GM23338 (cell line): ENCODE results near the gene GLS. TPM values are rescaled to one million over a fixed set of nuclear protein-coding genes. Genes with fewer than 3 reads are reported as not detected.
A peak's percentile ranks its signal among the peaks of the same experiment; 100 is the strongest.

Experiments used
- ATAC-seq: fragments of 200-7000 bp; cut with Tn5 transposase; 3 replicates; pipeline ENCODE4 v1.9.1; 2020
- DNase-seq: peaks from one replicate; pipeline ENCODE4 v3.0.0-alpha.2; 2015; ENCODE audit warnings: low spot score
- H2AFZ ChIP-seq: fragments of 200-600 bp; sonication (generic); 2 replicates; pipeline ENCODE4 v1.8.0; 2016; ENCODE audit warnings: antibody characterized with exemption, mild to moderate bottlenecking, moderate library complexity
- H3F3A ChIP-seq: fragments of 200-600 bp; sonication (generic); replicated peaks from 2 replicates; pipeline ENCODE4 v1.8.0; 2017; ENCODE audit warnings: antibody characterized with exemption, mixed run types, low read depth
- H3K27ac ChIP-seq: fragments of 200-600 bp; sonication (generic); 2 replicates; pipeline ENCODE4 v1.6.1; 2016; ENCODE audit warnings: low read depth
- H3K27me3 ChIP-seq: fragments of 200-600 bp; sonication (generic); 2 replicates; pipeline ENCODE4 v1.8.0; 2016; ENCODE audit warnings: mild to moderate bottlenecking, mixed run types, moderate library complexity; ENCODE audit not compliant: insufficient read depth
- H3K36me3 ChIP-seq: fragments of 200-600 bp; sonication (generic); 2 replicates; pipeline ENCODE4 v1.8.0; 2016; ENCODE audit warnings: mild to moderate bottlenecking; ENCODE audit not compliant: insufficient read depth
- H3K4me1 ChIP-seq: fragments of 200-600 bp; sonication (generic); 2 replicates; pipeline ENCODE4 v1.8.0; 2016; ENCODE audit warnings: mild to moderate bottlenecking, moderate library complexity; ENCODE audit not compliant: insufficient read depth
- H3K4me2 ChIP-seq: fragments of 200-600 bp; sonication (generic); 2 replicates; pipeline ENCODE4 v1.7.1; 2017; ENCODE audit warnings: mixed run types
- H3K4me3 ChIP-seq: fragments of 200-600 bp; sonication (generic); 2 replicates; pipeline ENCODE4 v1.6.1; 2016; ENCODE audit warnings: mixed run types
- H3K79me2 ChIP-seq: fragments of 200-600 bp; sonication (generic); replicated peaks from 2 replicates; pipeline ENCODE4 v1.8.0; 2017; ENCODE audit warnings: mild to moderate bottlenecking; ENCODE audit not compliant: insufficient read depth
- H3K9me2 ChIP-seq: fragments of 200-600 bp; sonication (generic); 2 replicates; pipeline ENCODE4 v1.8.0; 2017; ENCODE audit not compliant: insufficient read depth
- H4K20me1 ChIP-seq: fragments of 200-600 bp; sonication (generic); replicated peaks from 2 replicates; pipeline ENCODE4 v1.8.0; 2017; ENCODE audit warnings: mild to moderate bottlenecking; ENCODE audit not compliant: insufficient read depth
- H3K27ac Mint-ChIP-seq: 2 replicates; pipeline ENCODE4 v1.8.0; 2020; ENCODE audit warnings: inconsistent platforms, mild to moderate bottlenecking, moderate library complexity, mixed read lengths
- H3K27me3 Mint-ChIP-seq: 3 replicates; pipeline ENCODE4 v1.8.0; 2022; ENCODE audit warnings: low read depth, mild to moderate bottlenecking, moderate library complexity, mixed read lengths, inconsistent platforms; ENCODE audit not compliant: insufficient read depth, poor library complexity
- H3K36me3 Mint-ChIP-seq: 3 replicates; pipeline ENCODE4 v1.8.0; 2021; ENCODE audit warnings: low read depth, mild to moderate bottlenecking, inconsistent platforms, moderate library complexity, mixed read lengths
- H3K4me1 Mint-ChIP-seq: 3 replicates; pipeline ENCODE4 v1.8.0; 2020; ENCODE audit warnings: mild to moderate bottlenecking, inconsistent platforms, mixed read lengths
- H3K4me3 Mint-ChIP-seq: 3 replicates; pipeline ENCODE4 v1.8.0; 2021; ENCODE audit warnings: moderate library complexity, mild to moderate bottlenecking, inconsistent platforms, mixed read lengths
- H3K9me3 Mint-ChIP-seq: 3 replicates; pipeline ENCODE4 v1.8.0; 2020; ENCODE audit warnings: moderate library complexity, mild to moderate bottlenecking, inconsistent platforms, mixed read lengths
- EZH2 ChIP-seq: fragments of 200-600 bp; sonication (generic); IDR thresholded peaks from one replicate; pipeline ENCODE4 v1.8.0; 2017; ENCODE audit warnings: antibody characterized with exemption, mild to moderate bottlenecking, low read depth; ENCODE audit not compliant: unreplicated experiment
- EZH2phosphoT487 ChIP-seq: fragments of 200-600 bp; sonication (generic); IDR thresholded peaks from one replicate; pipeline ENCODE4 v1.8.1; 2018; ENCODE audit warnings: antibody characterized with exemption; ENCODE audit not compliant: unreplicated experiment
- JUNB ChIP-seq: IDR thresholded peaks from one replicate; pipeline ENCODE4 v1.6.1; 2016; ENCODE audit warnings: antibody characterized with exemption; ENCODE audit not compliant: unreplicated experiment
- NANOG ChIP-seq: IDR thresholded peaks from 2 replicates; pipeline ENCODE4 v1.6.1; 2016; ENCODE audit warnings: antibody characterized with exemption, borderline replicate concordance
- POLR2AphosphoS5 ChIP-seq: IDR thresholded peaks from 2 replicates; pipeline ENCODE4 v1.6.1; 2016; ENCODE audit warnings: antibody characterized with exemption, low read depth
- STAT1 ChIP-seq: IDR thresholded peaks from one replicate; pipeline ENCODE4 v1.6.1; 2016; ENCODE audit warnings: antibody characterized with exemption; ENCODE audit not compliant: unreplicated experiment
- ZNF114 ChIP-seq: fragments of 250-450 bp; sonication (Bioruptor Pico); IDR thresholded peaks from 2 replicates; pipeline ENCODE4 v1.5.0; 2020; ENCODE audit warnings: mild to moderate bottlenecking, moderate library complexity
- polyA plus RNA-seq: library from polyadenylated mRNA; unstranded; fragments of >200 nt; fragmentation: Nextera tagmentation; extraction: Ambion mirVana; gene quantifications from 2 replicates; pipeline ENCODE4 v1.2.1, GENCODE V29; 2016
- total RNA-seq: library from RNA; depleted of rRNA; stranded (reverse); fragments of >200 nt; shearing (Covaris generic); gene quantifications from 2 replicates; pipeline ENCODE4 v1.2.3, GENCODE V29; 2014
- TF ChIP-seq, protein P1 (sequence below): IDR thresholded peaks from 2 replicates; pipeline ENCODE4 v1.6.1; 2016; ENCODE audit warnings: antibody characterized with exemption
- TF ChIP-seq, protein P2 (sequence below): fragments of 250-450 bp; sonication (Bioruptor Pico); IDR thresholded peaks from 2 replicates; pipeline ENCODE4 v1.5.0; 2020; ENCODE audit warnings: mild to moderate bottlenecking, moderate library complexity
- TF ChIP-seq, protein P3 (sequence below), 2 experiments: fragments of 200-600 bp in 1 of 2; sonication (generic) in 1 of 2; conservative IDR thresholded peaks; 2 replicates each; pipeline versions ENCODE4 v1.5.1 to v1.6.1; 2016 to 2017; ENCODE audit warnings: antibody characterized with exemption in 2 of 2, low read depth in 2 of 2, mild to moderate bottlenecking in 2 of 2, moderate library complexity in 1 of 2

The GLS gene
- total and polyA plus RNA-seq, 2 experiments from 2014 or later = 38.1 to 172 TPM

DNA sequence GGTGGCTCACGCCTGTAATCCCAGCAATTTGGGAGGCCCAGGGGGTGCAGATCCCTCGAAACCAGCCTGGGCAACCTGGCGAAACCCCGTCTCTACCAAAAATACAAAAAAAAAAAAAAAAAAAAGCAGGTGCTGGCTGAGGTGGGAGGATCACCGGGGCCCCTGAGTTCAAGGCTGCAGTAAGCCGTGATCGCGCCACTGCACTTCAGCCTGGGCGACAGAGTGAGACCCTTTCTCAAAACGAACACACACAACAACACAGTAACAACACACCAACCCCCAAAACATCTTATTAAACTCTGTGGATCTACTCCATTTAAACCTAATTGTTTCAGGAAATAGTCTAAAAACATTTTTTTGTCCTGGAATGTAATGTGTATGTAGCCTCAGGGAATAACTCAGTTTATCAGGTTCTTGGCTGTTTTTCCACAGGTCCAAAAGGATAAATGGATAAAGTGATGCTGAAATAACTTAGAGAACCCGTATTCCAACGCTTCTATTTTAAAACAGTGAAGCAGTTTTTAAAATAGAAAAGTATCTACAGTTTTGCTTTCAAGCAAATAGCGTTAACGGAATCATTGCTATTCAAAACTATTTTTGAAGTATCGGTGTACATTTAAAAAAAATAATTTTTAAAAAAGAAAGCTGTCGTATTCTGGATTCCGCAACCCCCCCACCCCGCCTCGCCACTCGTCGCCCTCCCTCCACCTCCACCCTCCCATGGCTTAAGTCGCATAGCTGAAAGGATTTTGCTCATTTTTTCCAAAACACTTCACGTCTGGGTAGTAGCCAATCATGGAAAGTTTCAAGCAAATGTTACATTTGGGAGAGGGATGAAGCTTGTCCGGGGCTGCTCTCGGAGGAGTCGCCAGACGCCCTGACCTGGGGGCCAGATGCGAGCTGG, 895 bp upstream of the GLS start:
- Histone ChIP-seq H3K4me1 (peaks cover 23% of the 10 kb centered on the region), H3K36me3 (no peaks in the 10 kb centered on the region), H3K27ac (no peak overlapping the region), H3F3A (no peaks in the 10 kb centered on the region), H4K20me1 (peaks cover 6% of the 10 kb centered on the region; the same call in 1 of the 2 replicates), H3K4me3 (peak overlapping the region; percentile 76), H3K4me2 (peak overlapping the region; percentile 86), H3K9me2 (no peaks in the 10 kb centered on the region), H3K79me2 (peaks cover 29% of the 10 kb centered on the region), H2AFZ (peak overlapping the region; percentile 78), H3K27me3 (no peaks in the 10 kb centered on the region)
- Mint-ChIP-seq H3K9me3 (no peaks in the 10 kb centered on the region), H3K27ac (peak overlapping the region; percentile 64), H3K4me1 (peaks cover 26% of the 10 kb centered on the region), H3K27me3 (peaks cover 3% of the 10 kb centered on the region), H3K36me3 (peaks cover 23% of the 10 kb centered on the region; the same call in 2 of the 3 replicates), H3K4me3 (peak overlapping the region; percentile 92)
- no peak for ATAC-seq
- DNase-seq = no peak
- TF ChIP-seq POLR2AphosphoS5 = no peak
- TF ChIP-seq EZH2 = no peak
- TF ChIP-seq, protein P1, sequence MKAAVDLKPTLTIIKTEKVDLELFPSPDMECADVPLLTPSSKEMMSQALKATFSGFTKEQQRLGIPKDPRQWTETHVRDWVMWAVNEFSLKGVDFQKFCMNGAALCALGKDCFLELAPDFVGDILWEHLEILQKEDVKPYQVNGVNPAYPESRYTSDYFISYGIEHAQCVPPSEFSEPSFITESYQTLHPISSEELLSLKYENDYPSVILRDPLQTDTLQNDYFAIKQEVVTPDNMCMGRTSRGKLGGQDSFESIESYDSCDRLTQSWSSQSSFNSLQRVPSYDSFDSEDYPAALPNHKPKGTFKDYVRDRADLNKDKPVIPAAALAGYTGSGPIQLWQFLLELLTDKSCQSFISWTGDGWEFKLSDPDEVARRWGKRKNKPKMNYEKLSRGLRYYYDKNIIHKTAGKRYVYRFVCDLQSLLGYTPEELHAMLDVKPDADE = no peak
- TF ChIP-seq ZNF114 (CRISPR knock-in tag) = no peak
- TF ChIP-seq EZH2phosphoT487 = no peak
- no peak for TF ChIP-seq NANOG
- TF ChIP-seq, protein P2, sequence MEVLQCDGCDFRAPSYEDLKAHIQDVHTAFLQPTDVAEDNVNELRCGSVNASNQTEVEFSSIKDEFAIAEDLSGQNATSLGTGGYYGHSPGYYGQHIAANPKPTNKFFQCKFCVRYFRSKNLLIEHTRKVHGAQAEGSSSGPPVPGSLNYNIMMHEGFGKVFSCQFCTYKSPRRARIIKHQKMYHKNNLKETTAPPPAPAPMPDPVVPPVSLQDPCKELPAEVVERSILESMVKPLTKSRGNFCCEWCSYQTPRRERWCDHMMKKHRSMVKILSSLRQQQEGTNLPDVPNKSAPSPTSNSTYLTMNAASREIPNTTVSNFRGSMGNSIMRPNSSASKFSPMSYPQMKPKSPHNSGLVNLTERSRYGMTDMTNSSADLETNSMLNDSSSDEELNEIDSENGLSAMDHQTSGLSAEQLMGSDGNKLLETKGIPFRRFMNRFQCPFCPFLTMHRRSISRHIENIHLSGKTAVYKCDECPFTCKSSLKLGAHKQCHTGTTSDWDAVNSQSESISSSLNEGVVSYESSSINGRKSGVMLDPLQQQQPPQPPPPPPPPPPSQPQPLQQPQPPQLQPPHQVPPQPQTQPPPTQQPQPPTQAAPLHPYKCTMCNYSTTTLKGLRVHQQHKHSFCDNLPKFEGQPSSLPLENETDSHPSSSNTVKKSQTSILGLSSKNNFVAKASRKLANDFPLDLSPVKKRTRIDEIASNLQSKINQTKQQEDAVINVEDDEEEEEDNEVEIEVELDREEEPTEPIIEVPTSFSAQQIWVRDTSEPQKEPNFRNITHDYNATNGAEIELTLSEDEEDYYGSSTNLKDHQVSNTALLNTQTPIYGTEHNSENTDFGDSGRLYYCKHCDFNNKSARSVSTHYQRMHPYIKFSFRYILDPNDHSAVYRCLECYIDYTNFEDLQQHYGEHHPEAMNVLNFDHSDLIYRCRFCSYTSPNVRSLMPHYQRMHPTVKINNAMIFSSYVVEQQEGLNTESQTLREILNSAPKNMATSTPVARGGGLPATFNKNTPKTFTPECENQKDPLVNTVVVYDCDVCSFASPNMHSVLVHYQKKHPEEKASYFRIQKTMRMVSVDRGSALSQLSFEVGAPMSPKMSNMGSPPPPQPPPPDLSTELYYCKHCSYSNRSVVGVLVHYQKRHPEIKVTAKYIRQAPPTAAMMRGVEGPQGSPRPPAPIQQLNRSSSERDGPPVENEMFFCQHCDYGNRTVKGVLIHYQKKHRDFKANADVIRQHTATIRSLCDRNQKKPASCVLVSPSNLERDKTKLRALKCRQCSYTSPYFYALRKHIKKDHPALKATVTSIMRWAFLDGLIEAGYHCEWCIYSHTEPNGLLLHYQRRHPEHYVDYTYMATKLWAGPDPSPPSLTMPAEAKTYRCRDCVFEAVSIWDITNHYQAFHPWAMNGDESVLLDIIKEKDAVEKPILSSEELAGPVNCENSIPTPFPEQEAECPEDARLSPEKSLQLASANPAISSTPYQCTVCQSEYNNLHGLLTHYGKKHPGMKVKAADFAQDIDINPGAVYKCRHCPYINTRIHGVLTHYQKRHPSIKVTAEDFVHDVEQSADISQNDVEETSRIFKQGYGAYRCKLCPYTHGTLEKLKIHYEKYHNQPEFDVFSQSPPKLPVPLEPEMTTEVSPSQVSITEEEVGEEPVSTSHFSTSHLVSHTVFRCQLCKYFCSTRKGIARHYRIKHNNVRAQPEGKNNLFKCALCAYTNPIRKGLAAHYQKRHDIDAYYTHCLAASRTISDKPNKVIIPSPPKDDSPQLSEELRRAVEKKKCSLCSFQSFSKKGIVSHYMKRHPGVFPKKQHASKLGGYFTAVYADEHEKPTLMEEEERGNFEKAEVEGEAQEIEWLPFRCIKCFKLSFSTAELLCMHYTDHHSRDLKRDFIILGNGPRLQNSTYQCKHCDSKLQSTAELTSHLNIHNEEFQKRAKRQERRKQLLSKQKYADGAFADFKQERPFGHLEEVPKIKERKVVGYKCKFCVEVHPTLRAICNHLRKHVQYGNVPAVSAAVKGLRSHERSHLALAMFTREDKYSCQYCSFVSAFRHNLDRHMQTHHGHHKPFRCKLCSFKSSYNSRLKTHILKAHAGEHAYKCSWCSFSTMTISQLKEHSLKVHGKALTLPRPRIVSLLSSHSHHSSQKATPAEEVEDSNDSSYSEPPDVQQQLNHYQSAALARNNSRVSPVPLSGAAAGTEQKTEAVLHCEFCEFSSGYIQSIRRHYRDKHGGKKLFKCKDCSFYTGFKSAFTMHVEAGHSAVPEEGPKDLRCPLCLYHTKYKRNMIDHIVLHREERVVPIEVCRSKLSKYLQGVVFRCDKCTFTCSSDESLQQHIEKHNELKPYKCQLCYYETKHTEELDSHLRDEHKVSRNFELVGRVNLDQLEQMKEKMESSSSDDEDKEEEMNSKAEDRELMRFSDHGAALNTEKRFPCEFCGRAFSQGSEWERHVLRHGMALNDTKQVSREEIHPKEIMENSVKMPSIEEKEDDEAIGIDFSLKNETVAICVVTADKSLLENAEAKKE = no peak
- no peak for TF ChIP-seq JUNB
- TF ChIP-seq, protein P3, sequence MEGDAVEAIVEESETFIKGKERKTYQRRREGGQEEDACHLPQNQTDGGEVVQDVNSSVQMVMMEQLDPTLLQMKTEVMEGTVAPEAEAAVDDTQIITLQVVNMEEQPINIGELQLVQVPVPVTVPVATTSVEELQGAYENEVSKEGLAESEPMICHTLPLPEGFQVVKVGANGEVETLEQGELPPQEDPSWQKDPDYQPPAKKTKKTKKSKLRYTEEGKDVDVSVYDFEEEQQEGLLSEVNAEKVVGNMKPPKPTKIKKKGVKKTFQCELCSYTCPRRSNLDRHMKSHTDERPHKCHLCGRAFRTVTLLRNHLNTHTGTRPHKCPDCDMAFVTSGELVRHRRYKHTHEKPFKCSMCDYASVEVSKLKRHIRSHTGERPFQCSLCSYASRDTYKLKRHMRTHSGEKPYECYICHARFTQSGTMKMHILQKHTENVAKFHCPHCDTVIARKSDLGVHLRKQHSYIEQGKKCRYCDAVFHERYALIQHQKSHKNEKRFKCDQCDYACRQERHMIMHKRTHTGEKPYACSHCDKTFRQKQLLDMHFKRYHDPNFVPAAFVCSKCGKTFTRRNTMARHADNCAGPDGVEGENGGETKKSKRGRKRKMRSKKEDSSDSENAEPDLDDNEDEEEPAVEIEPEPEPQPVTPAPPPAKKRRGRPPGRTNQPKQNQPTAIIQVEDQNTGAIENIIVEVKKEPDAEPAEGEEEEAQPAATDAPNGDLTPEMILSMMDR (conservative IDR thresholded peaks at IDR 0.05; ENCODE audit: low read depth in 2 of 2) = no peak
- no peak for TF ChIP-seq STAT1
